Germinal center (tissue), 1 donor: ENCODE results near the gene PLS1.
"Not testable (repeated sequence)": the region's sequence is repeated elsewhere in the genome, so short reads cannot be mapped to it uniquely, and the experiment has no call there.

Experiments used
- DNase-seq: peaks from one replicate; pipeline ENCODE4 v3.0.0; 2012; ENCODE audit warnings: mixed read lengths, low spot score

PLS1 gene

DNA sequence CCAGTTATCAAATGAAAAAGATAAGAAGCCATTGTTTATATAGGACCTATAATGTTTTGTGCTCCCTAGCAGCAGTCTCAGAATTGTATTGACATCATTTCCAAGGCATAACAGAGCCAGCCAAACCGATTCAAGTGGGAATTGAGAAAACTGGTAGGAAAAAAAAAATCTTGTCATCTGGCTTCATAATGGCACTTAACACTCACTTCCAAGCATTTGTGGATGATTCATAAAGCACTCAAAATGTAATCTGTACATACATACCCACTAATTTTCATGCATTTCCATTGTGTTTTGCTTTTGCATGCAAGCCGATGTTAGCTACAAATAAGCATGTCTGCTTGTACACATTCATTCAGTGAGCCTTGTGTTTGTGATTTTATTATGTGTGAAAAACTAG, 109.0 kb downstream of the PLS1 start:
- no peak for DNase-seq

DNA sequence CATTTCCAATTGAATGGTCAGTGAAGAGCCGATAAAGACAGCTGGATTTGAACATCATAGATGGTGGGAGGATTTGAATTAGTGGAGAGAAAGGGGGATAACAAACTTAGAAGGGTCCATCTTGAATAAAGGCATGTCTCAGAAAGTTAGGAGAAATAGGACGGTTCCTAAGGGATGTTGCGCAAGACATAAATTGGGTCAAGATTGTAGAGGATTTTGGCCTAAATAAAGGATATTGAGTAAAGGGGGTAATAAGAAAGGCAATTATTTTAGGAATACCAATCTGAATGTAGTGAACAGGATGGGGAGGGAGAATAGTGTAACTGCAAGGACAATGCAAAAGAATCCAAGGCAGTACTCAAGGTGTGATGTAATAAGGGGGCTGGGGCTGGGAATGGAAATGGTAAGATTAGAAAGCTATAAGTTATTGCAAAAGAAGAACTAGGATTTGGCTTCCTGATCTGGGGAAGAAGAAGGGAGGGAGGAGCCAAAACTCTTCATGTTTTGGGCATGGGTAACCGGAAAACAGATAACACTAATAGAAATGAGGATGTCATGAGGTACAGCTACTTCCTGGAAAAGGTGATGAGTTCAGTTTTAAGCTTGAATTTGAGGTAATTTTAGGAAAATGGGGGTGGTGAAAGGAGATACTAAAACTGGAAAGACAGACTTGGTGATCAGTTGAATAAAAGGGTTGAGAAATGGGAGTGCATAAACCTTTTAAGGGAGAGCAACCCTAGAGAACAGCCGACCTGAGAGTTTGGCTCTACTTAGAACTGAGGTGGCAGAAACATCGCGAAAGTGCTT, 110.3 kb downstream of the PLS1 start:
- no peak for DNase-seq

DNA sequence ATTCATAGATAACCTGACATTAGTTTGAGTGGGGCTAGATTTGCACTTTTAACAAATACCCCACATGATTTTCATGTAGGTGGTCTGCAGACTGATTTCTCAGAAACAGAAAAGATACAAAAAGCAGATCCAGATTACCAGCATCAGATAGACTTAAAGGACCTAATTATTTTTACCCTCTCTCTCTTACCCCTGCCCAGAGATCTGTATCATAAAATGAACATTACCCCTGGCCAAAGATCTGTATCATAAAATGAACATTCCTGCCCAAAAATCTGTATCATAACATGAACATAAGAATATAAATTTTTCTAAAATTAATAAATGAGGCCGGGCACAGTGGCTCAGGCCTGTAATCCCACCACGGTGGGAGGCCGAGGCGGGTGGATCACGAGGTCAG, 113.0 kb downstream of the PLS1 start:
- no peak for DNase-seq

DNA sequence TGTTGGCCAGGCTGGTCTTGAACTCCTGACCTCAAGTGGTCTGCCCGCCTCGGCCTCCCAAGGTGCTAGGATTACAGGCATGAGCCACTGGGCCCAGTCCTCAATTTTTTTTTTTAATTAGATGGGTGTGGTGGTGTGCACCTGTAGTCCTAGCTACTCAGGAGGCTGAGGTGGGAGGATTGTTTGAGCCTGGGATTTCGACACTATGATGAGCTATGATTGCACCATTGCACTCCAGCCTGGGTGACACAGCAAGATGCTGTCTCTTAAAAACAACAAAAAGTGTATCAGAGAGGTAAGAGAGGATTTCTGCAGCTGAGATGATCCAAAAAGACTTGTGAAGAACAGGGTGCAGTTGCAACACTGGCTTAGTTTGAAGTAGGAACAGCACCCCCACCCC, 118.7 kb downstream of the PLS1 start:
- DNase-seq: not testable (repeated sequence)

DNA sequence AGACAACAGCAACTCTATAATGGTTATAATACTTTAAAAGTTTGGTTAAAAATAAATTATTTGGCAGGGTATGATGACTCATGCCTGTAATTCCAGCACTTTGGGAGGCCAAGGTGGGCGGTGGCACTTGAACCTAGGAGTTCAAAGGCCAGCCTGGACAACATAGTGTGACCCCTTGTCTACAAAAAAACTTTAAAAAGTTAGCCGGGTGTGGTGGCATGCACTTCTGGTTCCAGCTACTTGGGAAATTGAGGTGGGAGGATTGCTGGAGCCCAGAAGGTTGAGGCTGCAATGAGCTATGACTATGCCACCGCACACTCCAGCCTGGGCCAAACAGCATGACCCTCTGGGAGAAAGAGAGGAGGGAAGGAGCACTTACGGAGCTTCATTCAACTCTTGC, 119.9 kb downstream of the PLS1 start:
- DNase-seq: no peak

DNA sequence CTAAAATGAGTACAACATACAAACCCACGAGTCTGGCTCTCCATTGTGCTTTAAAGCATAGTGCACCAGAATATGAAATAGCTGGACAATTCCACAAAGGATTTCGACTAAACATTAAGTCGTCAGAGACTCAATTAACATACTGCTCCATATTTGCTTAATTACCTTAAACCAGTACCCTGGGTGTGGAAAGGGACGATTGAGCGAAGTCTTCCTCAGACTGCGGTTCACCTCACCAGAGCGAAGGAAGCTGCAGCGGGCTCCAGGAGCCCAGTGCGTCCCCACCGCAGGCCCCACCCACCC, 127.4 kb downstream of the PLS1 start:
- no peak for DNase-seq

DNA sequence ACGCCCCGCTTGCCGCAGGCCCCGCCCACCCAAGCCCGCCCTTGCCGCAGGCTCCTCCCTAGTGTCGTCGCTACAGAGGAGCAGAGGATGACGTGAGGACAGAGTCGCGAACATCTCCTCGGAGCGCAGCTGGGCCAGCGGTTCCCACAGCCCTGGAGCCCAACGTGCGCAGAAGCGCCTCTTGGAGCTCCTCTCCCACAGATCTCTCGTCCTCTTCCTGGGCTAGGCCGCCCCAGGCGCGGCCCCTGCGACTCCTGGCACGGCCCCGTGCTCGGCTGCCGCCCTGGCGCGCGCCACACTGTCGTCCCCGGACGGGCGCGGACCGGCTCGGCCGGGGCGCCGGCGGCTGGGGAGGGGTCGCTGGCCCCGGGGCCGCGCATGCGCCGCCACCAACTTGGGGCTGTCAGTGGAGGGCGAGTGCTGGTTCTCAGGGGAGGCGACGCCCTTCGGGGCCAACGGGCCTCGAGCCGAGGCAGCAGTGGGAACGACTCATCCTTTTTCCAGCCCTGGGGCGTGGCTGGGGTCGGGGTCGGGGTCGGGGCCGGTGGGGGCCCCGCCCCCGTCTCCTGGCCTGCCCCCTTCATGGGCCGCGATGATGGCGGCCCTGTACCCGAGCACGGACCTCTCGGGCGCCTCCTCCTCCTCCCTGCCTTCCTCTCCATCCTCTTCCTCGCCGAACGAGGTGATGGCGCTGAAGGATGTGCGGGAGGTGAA, 127.9 kb downstream of the PLS1 start, which contains the start of gene TRPC1:
TRPC1 (plus strand) TSS at position 67 of the 714 bp plus-strand sequence; CDS start at position 593, 526 bp downstream.
- DNase-seq: peak; percentile 93

DNA sequence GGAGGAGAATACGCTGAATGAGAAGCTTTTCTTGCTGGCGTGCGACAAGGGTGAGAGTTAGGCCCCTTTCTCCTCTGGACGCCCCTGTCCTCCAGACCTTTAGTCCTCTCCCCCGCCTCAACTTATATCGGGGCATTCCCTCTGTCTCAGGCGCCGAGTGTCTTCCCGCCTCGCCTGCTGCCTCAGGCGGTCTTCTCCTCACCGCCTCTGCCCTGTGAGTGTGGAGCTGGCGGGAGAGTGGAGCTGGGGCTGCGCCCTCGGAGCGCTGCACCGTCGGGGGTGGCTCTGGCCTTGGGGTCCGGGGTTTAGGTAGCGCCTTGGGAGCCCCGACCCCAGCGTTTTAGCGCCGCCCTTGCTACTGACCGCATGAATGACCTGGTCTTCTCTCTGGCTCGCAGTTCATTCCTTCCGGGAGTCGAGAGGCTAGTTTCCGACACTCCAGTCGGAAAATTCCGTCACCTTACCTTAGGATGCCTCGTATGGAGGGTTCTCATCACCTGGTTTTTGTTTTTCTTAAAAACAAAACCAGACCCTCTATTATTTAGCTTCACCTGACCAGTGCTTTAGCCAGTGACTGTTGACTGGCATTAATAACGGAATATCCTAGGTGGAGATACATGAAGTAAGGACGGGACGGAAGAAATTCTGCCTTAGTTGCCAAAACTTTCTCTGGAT, 128.6 kb downstream of the PLS1 start:
- peak; percentile 11 for DNase-seq

DNA sequence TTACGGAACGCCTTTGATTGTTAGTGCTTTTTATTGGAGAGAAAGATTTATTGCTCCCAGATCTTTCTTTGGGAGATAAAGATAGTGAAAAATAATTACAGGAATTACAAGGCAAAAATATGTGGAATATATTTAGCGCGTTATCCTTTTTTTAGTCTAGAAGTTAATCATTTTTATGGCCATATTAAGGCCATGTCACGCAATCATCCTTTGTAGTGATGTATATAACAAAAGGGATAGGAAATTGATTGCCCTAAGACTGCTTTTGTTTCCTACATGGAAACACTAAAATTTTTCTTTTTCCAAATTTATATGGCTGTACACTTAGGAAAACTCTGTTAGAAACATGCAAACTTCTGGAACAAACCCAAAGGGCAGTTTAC, 129.2 kb downstream of the PLS1 start:
- no peak for DNase-seq

DNA sequence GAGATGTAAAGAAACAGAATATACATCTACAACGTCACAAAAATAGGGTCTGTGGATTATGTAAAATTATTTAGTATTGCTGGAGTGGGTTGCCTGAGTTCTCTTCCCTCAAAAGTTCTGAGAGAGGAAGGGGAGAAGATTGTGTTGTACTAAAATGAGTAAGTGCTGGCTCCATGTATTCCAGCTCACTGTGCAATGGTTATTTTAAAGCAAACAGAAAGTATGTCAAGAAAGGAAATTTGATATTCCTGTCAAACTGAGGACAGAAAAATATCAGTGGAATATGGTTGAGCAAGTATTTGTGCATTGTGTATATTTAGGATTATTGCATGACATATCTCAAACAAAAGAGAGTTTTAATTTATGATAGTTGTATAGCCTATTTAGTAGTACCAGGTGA, 129.8 kb downstream of the PLS1 start:
- no peak for DNase-seq

DNA sequence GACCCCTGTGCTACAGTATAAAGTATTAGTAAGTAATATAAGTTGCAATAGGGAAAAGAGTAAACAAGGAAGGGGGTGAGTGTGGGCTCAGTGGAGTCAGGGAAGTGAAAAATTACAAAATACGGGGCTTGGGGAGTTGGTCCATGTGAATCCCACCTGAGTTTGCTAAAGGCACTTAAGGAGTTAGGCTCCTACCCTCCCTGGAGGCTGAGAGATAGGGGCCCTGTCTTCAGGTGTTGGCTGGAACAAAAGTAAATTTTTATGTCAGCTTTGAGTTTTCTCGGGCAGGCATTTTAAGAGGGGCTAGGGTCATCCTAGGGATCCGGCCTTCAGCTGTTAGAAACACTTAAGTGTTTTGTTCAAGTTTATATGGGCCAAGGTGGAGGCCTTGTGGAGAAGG, 135.9 kb downstream of the PLS1 start:
- no peak for DNase-seq

DNA sequence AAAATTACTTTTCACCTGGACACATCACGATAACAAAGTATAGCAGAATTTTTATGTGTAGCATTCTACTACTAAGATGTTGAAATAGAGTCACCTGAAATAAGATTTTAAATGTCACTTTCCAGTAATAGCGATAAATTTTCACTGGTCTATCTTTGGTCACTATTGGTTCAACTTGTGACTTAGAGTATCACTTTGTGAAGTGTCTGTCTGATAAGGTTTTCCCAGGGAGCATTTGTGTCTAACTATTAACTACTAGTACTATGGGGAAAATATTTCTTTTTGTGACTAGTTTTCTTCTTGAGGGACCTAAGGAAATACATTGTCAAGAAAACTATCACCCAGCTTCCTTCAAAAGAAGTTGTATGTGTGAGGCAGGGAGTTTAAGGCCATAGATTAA, 138.6 kb downstream of the PLS1 start:
- DNase-seq: no peak

DNA sequence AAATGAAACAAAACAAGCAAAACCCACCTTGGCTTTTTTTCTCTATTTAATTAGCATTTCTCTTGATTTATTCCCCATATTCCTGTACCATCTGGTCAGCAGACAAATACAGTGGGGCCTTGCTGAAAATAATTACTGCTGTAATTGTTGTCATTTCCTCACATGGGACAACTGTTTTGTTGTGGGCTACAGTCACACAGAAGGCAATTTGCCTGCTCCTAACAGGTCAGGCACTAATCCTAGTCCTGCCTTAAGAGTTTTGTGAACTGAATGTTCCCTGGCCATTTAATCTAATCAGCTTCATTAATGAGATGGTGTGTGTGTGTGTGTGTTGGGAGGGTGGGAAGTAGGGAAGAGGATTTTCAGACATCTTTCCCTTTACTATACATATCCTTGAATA, 139.3 kb downstream of the PLS1 start:
- no peak for DNase-seq

DNA sequence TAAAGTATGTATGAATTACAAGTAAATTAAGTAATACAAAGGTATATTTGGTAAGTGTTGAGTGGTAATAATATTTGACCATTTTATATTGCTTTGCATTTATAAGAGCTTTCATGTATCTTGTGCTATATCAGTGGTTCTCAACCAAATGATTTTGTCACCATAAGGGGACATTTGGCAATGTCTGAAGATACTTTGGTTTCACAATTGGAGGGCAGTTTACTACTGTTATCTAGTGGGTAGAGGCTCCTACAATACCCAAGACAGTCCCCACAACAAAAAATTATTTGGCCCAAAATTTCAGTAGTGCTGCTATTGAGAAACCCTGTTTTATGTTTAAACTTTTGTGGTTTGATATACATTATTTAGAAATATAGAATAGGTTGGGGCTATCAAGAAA, 142.2 kb downstream of the PLS1 start:
- no peak for DNase-seq

DNA sequence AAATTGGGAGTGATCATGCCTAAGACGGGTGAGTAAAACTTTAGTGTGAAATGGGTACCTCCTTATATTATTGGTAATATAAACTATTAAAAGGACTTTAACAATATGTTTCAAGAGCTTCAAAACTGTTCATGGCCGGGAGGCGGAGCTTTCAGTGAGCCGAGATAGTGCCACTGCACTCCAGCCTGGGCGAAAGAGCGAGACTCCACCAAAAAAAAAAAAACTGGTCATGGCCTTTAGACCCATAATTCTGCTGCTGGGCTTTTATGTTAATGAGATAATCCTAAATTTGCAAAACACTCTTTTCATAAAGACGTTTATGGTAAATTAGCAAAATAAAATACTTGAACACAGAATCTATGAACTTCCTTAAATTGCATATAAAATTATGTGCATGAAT, 150.5 kb downstream of the PLS1 start:
- DNase-seq: no peak

DNA sequence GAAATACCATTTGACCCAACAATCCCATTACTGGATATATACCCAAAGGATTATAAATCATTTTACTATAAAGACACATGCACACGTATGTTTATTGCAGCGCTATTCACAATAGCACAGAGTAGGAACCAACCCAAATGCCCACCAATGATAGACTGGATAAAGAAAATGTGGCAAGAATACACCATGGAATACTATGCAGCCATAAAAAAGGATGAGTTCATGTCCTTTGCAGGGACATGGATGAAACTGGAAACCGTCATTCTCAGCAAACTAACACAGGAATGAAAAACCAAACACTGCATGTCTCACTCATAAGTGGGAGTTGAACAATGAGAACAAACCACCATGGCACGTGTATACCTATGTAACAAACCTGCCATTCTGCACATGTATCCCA, 154.3 kb downstream of the PLS1 start:
- DNase-seq: not testable (repeated sequence)

DNA sequence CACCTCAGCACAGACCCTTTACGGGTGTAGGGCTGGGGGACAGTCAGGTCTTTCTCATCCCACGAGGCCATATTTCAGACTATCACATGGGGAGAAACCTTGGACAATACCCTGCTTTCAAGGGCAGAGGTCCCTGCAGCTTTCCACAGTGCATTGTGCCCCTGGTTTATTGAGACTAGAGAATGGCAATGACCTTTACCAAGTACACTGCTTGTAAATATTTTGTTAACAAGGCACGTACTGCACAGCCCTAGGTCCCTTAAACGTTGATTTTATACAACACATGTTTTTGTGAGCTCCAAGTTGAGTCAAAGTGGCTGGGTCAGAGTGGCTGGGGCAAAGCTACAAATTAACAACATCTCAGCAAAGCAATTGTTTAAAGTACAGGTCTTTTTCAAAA, 156.4 kb downstream of the PLS1 start:
- DNase-seq: not testable (repeated sequence)

DNA sequence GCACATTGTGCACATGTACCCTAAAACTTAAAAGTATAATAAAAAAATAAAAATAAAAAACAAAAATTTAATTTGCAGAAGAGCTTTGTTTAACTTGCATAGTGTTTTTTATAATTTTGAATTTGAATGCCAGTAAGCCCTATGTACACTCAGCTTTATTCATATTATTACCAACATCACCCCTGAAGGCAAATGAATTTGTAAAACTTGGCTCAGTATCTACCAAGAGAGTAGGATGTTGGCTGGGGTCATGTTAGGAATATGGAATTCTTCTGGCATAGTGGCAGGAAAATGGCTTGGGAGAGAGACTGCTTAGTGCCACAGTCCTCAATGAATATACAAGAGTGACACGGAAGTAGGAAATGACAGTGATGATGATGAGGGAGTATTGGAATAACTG, 158.3 kb downstream of the PLS1 start:
- no peak for DNase-seq
